ENCODE results near the gene HAND2. TPM values are rescaled to one million over a fixed set of nuclear protein-coding genes. Genes with fewer than 3 reads are reported as not detected.

The HAND2 gene
- total RNA-seq, 6 experiments from 2014 or later: 2.1 to 11.2 (median 6.2) TPM

GRCh38 chr4:173493041-173493440, 37.0 kb downstream of the HAND2 start:
- H3K9me3 ChIP-seq: no peaks in the 10 kb centered on the region
- H3K27me3 ChIP-seq: no peaks in the 10 kb centered on the region
- intact Hi-C loops (cut with DNase I): no loop called here
- H3K4me1 ChIP-seq: no peaks in the 10 kb centered on the region
- H3K36me3 ChIP-seq: no peaks in the 10 kb centered on the region
- WGBS (ENCODE audit: insufficient coverage, low coverage, low lambda C conversion rate, missing lambda C conversion rate): 50% methylated on average over 2 of the region's 4 CpGs
- TF ChIP-seq POLR2A (IDR thresholded peaks at IDR 0.05) (no peak), CTCF (IDR thresholded peaks at IDR 0.05) (no peak)
- H3K4me3 ChIP-seq: no peak overlapping the region
- DNase-seq: no peak
- no peak for ATAC-seq
- H3K27ac ChIP-seq: no peak overlapping the region

GRCh38 chr4:173492315-173492714, 37.7 kb downstream of the HAND2 start:
- WGBS (ENCODE audit: insufficient coverage, low coverage, low lambda C conversion rate, missing lambda C conversion rate): 71% methylated on average over 4 of the region's 4 CpGs
- Histone ChIP-seq H3K9me3 (no peaks in the 10 kb centered on the region), H3K27me3 (no peaks in the 10 kb centered on the region), H3K36me3 (no peaks in the 10 kb centered on the region), H3K27ac (no peak overlapping the region), H3K4me1 (no peaks in the 10 kb centered on the region), H3K4me3 (no peak overlapping the region)
- ATAC-seq (no peak), DNase-seq (no peak)
- no peak for TF ChIP-seq CTCF (IDR thresholded peaks at IDR 0.05)
- TF ChIP-seq POLR2A (IDR thresholded peaks at IDR 0.05): no peak
- intact Hi-C loops (cut with DNase I): no loop called here

- Histone ChIP-seq H3K4me1 (no peaks in the 10 kb centered on the region), H3K36me3 (no peaks in the 10 kb centered on the region), H3K4me3 (no peak overlapping the region), H3K9me3 (no peaks in the 10 kb centered on the region), H3K27ac (no peak overlapping the region), H3K27me3 (no peaks in the 10 kb centered on the region)
- WGBS (ENCODE audit: insufficient coverage, low coverage, low lambda C conversion rate, missing lambda C conversion rate): 38% methylated on average over 3 of the region's 4 CpGs
- DNase-seq: no peak
- ATAC-seq: peak in 1 of 4 donors; percentile 66
- intact Hi-C loops (cut with DNase I): no loop called here
- TF ChIP-seq CTCF (IDR thresholded peaks at IDR 0.05) (no peak), POLR2A (IDR thresholded peaks at IDR 0.05) (no peak)
Measured at GRCh38 chr4:173490817-173491528, 39.1 kb downstream of the HAND2 start.

- WGBS (ENCODE audit: insufficient coverage, low coverage, low lambda C conversion rate, missing lambda C conversion rate): 54% methylated on average over 3 of the region's 3 CpGs
- no peaks in the 10 kb centered on the region for H3K9me3 ChIP-seq
- no peaks in the 10 kb centered on the region for H3K27me3 ChIP-seq
- H3K4me3 ChIP-seq: no peak overlapping the region
- no peak for TF ChIP-seq POLR2A (IDR thresholded peaks at IDR 0.05)
- no peak for DNase-seq
- ATAC-seq: no peak
- H3K36me3 ChIP-seq: no peaks in the 10 kb centered on the region
- intact Hi-C loops (cut with DNase I): no loop called here
- no peak overlapping the region for H3K27ac ChIP-seq
- no peaks in the 10 kb centered on the region for H3K4me1 ChIP-seq
Measured at GRCh38 chr4:173490256-173490655, 39.8 kb downstream of the HAND2 start.

- H3K4me1 ChIP-seq: no peaks in the 10 kb centered on the region
- ATAC-seq: no peak
- TF ChIP-seq CTCF (IDR thresholded peaks at IDR 0.05) (no peak), POLR2A (IDR thresholded peaks at IDR 0.05) (no peak)
- no peak overlapping the region for H3K4me3 ChIP-seq
- intact Hi-C loops (cut with DNase I): no loop called here
- no peak for DNase-seq
- no peaks in the 10 kb centered on the region for H3K36me3 ChIP-seq
- no peaks in the 10 kb centered on the region for H3K9me3 ChIP-seq
- H3K27ac ChIP-seq: no peak overlapping the region
- H3K27me3 ChIP-seq: no peaks in the 10 kb centered on the region
Measured at GRCh38 chr4:173489514-173489913, 40.5 kb downstream of the HAND2 start.
